HL-60 (cell line): ENCODE measurements around the gene TPCN2.

ENCODE experiments used
- GABPA ChIP-seq: IDR thresholded peaks from 2 replicates; pipeline ENCODE4 v1.6.1; 2012; ENCODE audit warnings: low read depth
- POLR2AphosphoS5 ChIP-seq: IDR thresholded peaks from 2 replicates; pipeline ENCODE4 v1.6.1; 2012; ENCODE audit warnings: low read depth
- TF ChIP-seq, protein P1 (sequence below): IDR thresholded peaks from one replicate; pipeline ENCODE4 v1.5.1; 2011; ENCODE audit warnings: low read length, control low read depth, inconsistent platforms; ENCODE audit not compliant: insufficient read depth

GRCh38 chr11:69060806-69061712 is 12.3 kb downstream of the TPCN2 start:
- TF ChIP-seq, protein P1, sequence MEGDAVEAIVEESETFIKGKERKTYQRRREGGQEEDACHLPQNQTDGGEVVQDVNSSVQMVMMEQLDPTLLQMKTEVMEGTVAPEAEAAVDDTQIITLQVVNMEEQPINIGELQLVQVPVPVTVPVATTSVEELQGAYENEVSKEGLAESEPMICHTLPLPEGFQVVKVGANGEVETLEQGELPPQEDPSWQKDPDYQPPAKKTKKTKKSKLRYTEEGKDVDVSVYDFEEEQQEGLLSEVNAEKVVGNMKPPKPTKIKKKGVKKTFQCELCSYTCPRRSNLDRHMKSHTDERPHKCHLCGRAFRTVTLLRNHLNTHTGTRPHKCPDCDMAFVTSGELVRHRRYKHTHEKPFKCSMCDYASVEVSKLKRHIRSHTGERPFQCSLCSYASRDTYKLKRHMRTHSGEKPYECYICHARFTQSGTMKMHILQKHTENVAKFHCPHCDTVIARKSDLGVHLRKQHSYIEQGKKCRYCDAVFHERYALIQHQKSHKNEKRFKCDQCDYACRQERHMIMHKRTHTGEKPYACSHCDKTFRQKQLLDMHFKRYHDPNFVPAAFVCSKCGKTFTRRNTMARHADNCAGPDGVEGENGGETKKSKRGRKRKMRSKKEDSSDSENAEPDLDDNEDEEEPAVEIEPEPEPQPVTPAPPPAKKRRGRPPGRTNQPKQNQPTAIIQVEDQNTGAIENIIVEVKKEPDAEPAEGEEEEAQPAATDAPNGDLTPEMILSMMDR, result no peak
- TF ChIP-seq POLR2AphosphoS5 (no peak), GABPA (no peak)
